Type B pancreatic cell (in vitro differentiated cells): ENCODE results near the gene ZCRB1. TPM values are rescaled to one million over a fixed set of nuclear protein-coding genes. Genes with fewer than 3 reads are reported as not detected.

ENCODE experiments used
- DNase-seq: peaks from one replicate; pipeline ENCODE4 v3.0.0; 2021; ENCODE audit warnings: mixed read lengths; ENCODE audit not compliant: unreplicated experiment; ENCODE audit errors: extremely low spot score
- H3K27ac Mint-ChIP-seq: 2 replicates; pipeline ENCODE4 v1.8.0; 2021; ENCODE audit warnings: mild to moderate bottlenecking, mixed read lengths
- H3K27me3 Mint-ChIP-seq: 2 replicates; pipeline ENCODE4 v1.8.0; 2021; ENCODE audit warnings: mixed read lengths
- H3K36me3 Mint-ChIP-seq: 2 replicates; pipeline ENCODE4 v1.8.0; 2021; ENCODE audit warnings: mixed read lengths
- H3K4me1 Mint-ChIP-seq: one replicate; pipeline ENCODE4 v1.8.0; 2021; ENCODE audit warnings: mixed read lengths; ENCODE audit not compliant: unreplicated experiment
- H3K4me3 Mint-ChIP-seq: 2 replicates; pipeline ENCODE4 v1.8.0; 2021; ENCODE audit warnings: mild to moderate bottlenecking, mixed read lengths
- H3K9me3 Mint-ChIP-seq: 2 replicates; pipeline ENCODE4 v1.8.0; 2021; ENCODE audit warnings: mixed read lengths
- CTCF ChIP-seq: fragments of 200-600 bp; sonication (generic); conservative IDR thresholded peaks from 2 replicates; pipeline ENCODE4 v1.5.0; 2021; ENCODE audit warnings: antibody characterized with exemption, mild to moderate bottlenecking
- total RNA-seq: library from RNA; stranded (reverse); gene quantifications from 2 replicates; pipeline ENCODE4 v1.2.1, GENCODE V29; 2021; ENCODE audit warnings: low replicate concordance

ZCRB1 gene
- total RNA-seq, 1 donor from 2014 or later: 45.1 TPM

- Mint-ChIP-seq H3K27ac (no peak overlapping the region), H3K4me1 (peaks cover 16% of the 10 kb centered on the region), H3K36me3 (peaks cover 16% of the 10 kb centered on the region), H3K9me3 (no peaks in the 10 kb centered on the region), H3K4me3 (no peak overlapping the region), H3K27me3 (no peaks in the 10 kb centered on the region)
- TF ChIP-seq CTCF: no peak
- DNase-seq: no peak
These were observed 2.0 kb downstream of the ZCRB1 start for GRCh38 chr12:42323856-42324255.

GRCh38 chr12:42322567-42322966 lies 3.3 kb downstream of the ZCRB1 start:
- no peak for DNase-seq
- no peaks in the 10 kb centered on the region for H3K27me3 Mint-ChIP-seq
- H3K9me3 Mint-ChIP-seq: no peaks in the 10 kb centered on the region
- no peak overlapping the region for H3K27ac Mint-ChIP-seq
- H3K4me3 Mint-ChIP-seq: no peak overlapping the region
- no peak for TF ChIP-seq CTCF
- peaks cover 16% of the 10 kb centered on the region for H3K36me3 Mint-ChIP-seq
- H3K4me1 Mint-ChIP-seq: peaks cover 15% of the 10 kb centered on the region

GRCh38 chr12:42320796-42321195 lies 5.1 kb downstream of the ZCRB1 start:
- H3K27ac Mint-ChIP-seq: no peak overlapping the region

DNA sequence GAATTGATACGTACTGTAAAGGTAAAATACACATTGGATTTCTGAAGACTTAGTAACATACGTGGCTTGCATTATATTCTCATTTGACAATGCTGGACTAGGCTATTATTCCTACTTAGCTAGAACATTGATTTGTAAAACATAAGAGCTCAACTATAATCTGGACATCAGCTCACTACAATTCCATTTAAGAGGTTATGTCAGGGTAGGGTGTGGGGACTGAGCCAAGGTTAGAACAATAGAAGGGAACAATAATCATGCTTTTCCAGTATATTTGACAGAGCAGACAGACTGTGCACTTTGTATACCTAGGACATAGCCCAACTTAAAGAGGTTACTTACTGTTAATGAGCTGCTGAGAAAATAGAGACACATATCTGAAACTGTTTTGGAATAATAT lies 10.8 kb downstream of the ZCRB1 start:
- no peaks in the 10 kb centered on the region for H3K27me3 Mint-ChIP-seq
- no peak overlapping the region for H3K27ac Mint-ChIP-seq
- H3K4me3 Mint-ChIP-seq: no peak overlapping the region
- H3K36me3 Mint-ChIP-seq: peaks cover 15% of the 10 kb centered on the region
- no peaks in the 10 kb centered on the region for H3K9me3 Mint-ChIP-seq
- no peaks in the 10 kb centered on the region for H3K4me1 Mint-ChIP-seq
- no peak for TF ChIP-seq CTCF
- DNase-seq: no peak

More at GRCh38 chr12:42320796-42321195, 5.1 kb downstream of the ZCRB1 start:
- Mint-ChIP-seq H3K9me3 (no peaks in the 10 kb centered on the region), H3K27me3 (no peaks in the 10 kb centered on the region), H3K4me1 (peaks cover 5% of the 10 kb centered on the region), H3K4me3 (no peak overlapping the region), H3K36me3 (peaks cover 16% of the 10 kb centered on the region)
- no peak for DNase-seq
- TF ChIP-seq CTCF: no peak

DNA sequence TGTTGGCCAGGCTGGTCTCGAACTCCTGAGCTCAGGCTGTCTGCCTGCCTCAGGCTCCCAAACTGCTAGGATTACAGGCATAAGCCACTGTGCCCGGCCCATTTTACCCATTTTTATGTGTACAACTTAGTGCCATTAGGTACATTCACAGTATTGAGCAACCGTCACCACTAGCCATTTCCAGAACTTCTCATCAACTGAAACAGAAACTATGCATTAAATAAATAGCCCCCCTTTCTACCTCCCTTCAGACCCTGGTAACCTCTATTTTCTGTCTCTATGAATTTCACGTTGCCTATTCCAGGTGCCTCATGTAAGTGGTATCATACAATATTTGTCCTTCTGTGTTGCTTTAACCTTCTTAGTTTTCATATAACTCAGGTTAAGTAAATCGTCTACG lies 15.9 kb downstream of the ZCRB1 start:
- no peak for DNase-seq
- no peaks in the 10 kb centered on the region for H3K9me3 Mint-ChIP-seq
- no peaks in the 10 kb centered on the region for H3K27me3 Mint-ChIP-seq
- no peak overlapping the region for H3K4me3 Mint-ChIP-seq
- no peaks in the 10 kb centered on the region for H3K4me1 Mint-ChIP-seq
- H3K36me3 Mint-ChIP-seq: peaks cover 9% of the 10 kb centered on the region
- no peak for TF ChIP-seq CTCF
- no peak overlapping the region for H3K27ac Mint-ChIP-seq

GRCh38 chr12:42308390-42308789 lies 17.5 kb downstream of the ZCRB1 start:
- TF ChIP-seq CTCF: no peak
- H3K4me3 Mint-ChIP-seq: no peak overlapping the region
- H3K27me3 Mint-ChIP-seq: no peaks in the 10 kb centered on the region
- no peaks in the 10 kb centered on the region for H3K9me3 Mint-ChIP-seq
- DNase-seq: no peak
- peaks cover 3% of the 10 kb centered on the region for H3K36me3 Mint-ChIP-seq
- no peak overlapping the region for H3K27ac Mint-ChIP-seq
- no peaks in the 10 kb centered on the region for H3K4me1 Mint-ChIP-seq
